Measurements from ENCODE around the gene EXD2. TPM values are rescaled to one million over a fixed set of nuclear protein-coding genes. Genes with fewer than 3 reads are reported as not detected.

EXD2 gene
- total and polyA plus RNA-seq, 8 donors = 3.4 to 25.4 (median 9.4) TPM

DNA sequence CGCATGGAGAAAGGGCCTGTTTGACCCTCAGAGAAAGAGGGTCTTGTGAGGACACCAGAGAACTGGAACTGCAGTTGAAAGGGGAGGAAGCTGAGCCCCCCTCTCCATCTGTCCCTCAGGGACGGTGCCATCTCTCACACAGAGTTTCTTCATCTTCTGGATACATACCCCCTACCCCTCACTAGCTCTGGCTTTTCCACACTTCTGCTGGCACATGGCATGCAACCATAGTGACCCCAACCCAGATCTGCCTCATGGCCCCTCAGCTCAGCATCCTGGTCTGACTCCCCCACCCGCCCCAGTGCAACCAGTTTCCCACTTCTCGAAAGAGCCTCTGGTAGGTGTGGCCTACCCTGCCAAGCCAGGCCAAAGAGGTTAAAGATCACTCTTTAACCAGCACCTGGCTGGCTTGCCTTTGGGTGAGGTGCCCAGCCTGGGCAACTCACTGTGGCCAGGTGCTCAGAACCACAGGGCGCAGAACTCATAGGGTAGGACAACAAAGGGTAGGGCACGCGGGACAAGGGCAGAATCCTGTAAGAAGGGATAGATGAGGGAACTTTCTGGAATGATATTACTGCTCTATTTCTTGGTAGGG is 94.5 kb downstream of the EXD2 start:
- Histone ChIP-seq H3K27me3 (no peaks in the 10 kb centered on the region), H3K4me3 (no peak overlapping the region), H3K4me1 (peaks cover 0 to 20% (median 17%) of the 10 kb centered on the region in 4 donors), H3K36me3 (no peaks in the 10 kb centered on the region), H3K9me3 (no peaks in the 10 kb centered on the region), H3K27ac (no peak overlapping the region)
- intact Hi-C loops (cut with DNase I; ENCODE audit: low total_unique reads) = no loop called here
- 73 to 81% (median 79%) methylated on average over 7 of the region's 7 CpGs for WGBS, 5 donors
- DNase-seq = no peak
- TF ChIP-seq, protein P1, sequence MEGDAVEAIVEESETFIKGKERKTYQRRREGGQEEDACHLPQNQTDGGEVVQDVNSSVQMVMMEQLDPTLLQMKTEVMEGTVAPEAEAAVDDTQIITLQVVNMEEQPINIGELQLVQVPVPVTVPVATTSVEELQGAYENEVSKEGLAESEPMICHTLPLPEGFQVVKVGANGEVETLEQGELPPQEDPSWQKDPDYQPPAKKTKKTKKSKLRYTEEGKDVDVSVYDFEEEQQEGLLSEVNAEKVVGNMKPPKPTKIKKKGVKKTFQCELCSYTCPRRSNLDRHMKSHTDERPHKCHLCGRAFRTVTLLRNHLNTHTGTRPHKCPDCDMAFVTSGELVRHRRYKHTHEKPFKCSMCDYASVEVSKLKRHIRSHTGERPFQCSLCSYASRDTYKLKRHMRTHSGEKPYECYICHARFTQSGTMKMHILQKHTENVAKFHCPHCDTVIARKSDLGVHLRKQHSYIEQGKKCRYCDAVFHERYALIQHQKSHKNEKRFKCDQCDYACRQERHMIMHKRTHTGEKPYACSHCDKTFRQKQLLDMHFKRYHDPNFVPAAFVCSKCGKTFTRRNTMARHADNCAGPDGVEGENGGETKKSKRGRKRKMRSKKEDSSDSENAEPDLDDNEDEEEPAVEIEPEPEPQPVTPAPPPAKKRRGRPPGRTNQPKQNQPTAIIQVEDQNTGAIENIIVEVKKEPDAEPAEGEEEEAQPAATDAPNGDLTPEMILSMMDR (IDR thresholded peaks at IDR 0.05) = no peak
- TF ChIP-seq POLR2AphosphoS5 (IDR thresholded peaks at IDR 0.05) = no peak
- no peak for TF ChIP-seq POLR2A (IDR thresholded peaks at IDR 0.05)
- TF ChIP-seq EP300 (IDR thresholded peaks at IDR 0.05) = no peak

DNA sequence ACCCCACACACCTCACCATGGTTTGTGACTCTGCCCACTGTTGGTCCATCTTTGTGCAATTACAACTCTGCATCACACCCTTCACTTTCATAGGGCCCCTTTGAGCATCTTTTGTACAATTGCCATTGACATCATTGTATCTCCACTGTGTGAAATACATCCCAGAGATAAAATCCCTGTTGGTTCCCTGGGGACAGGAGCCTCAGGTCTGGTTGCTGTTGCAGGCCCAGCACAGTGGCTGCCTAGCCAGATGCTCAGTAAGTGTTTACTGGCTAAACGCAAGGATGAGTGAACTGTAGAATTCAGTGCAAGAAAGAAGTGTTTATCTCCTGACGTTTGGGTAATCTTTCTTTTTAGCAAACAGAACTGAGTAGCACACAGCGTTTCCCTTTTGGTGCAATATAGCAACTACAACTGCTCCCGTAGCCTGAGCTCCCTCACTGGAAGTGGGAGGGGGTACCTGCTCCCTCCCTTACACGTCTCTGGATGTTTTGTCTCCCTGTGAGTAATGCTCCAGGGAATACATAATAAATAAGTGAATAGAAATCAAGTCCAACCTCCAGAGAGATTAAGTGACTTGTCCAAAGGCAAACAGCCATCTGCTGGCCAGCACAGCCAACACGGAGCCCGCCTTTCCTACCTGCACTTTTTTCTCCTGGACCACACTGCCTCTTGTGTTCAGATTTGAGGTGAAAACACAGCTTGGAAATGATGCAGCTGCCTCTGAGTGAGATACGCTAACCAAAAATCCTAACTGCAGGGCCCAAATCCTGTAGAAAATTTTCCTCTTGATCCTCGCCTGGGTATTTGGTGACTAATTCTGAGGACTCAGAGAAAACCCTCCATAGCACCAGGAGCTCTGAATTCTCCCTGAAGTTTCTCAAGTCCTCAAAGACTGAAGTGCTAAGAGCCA is 96.1 kb downstream of the EXD2 start:
- intact Hi-C loops (cut with DNase I; ENCODE audit: low total_unique reads) = no loop called here
- WGBS, 5 donors = 44 to 63% (median 55%) methylated on average over 9 of the region's 9 CpGs
- peak in 1 of 2 donors; percentile 51 for DNase-seq
- TF ChIP-seq EP300 (IDR thresholded peaks at IDR 0.05) = no peak
- TF ChIP-seq POLR2AphosphoS5 (IDR thresholded peaks at IDR 0.05) = no peak
- TF ChIP-seq POLR2A (IDR thresholded peaks at IDR 0.05) = no peak
- TF ChIP-seq, protein P1 (IDR thresholded peaks at IDR 0.05) = no peak
- Histone ChIP-seq H3K27ac (peak overlapping the region in 4 of 5 donors; percentile 44 to 65 (median 52)), H3K27me3 (no peaks in the 10 kb centered on the region), H3K4me1 (peaks cover 0 to 20% (median 17%) of the 10 kb centered on the region in 4 donors), H3K4me3 (no peak overlapping the region), H3K9me3 (no peaks in the 10 kb centered on the region), H3K36me3 (no peaks in the 10 kb centered on the region)

DNA sequence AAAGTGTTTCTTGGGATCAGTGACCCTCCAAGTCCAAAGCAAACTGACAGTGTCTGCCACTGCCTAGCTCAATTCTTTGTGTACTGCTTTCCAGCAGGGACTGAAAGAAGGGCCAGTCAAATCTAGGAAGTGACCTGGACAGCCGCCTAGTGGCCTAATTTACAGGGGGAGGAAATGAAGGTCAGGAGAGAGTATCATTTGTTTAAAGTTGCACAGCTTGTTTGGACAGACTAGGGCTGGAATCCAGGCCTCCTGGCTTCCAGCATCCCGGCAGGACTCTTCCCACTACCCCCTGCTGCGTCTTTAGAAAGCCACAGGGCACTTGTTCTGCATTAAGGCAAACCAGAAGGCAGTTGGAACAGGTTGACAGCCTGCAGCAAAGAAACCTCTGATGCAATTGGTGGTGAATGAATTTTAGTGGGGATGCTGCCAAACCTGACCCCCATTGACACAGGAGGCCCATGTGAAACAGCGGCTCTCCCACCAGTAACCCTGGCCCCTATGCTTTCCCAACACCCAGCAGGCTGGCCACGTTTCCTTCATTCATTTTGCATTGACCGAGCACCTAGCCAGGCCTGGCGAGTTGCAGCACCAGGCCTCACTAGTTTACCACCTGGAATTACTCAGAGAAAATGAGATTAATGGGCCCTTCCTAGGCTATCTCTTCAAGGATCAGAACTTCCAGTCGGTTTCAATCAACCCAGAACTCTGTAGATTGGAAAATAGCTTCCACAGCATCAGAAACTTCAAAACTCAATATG is 96.9 kb downstream of the EXD2 start:
- Histone ChIP-seq H3K27ac (peak overlapping the region in 4 of 5 donors; percentile 44 to 65 (median 52)), H3K9me3 (no peaks in the 10 kb centered on the region), H3K36me3 (no peaks in the 10 kb centered on the region), H3K4me3 (no peak overlapping the region), H3K4me1 (peaks cover 0 to 20% (median 17%) of the 10 kb centered on the region in 4 donors), H3K27me3 (no peaks in the 10 kb centered on the region)
- TF ChIP-seq EP300 (IDR thresholded peaks at IDR 0.05) = no peak
- no peak for TF ChIP-seq POLR2AphosphoS5 (IDR thresholded peaks at IDR 0.05)
- no peak for TF ChIP-seq POLR2A (IDR thresholded peaks at IDR 0.05)
- TF ChIP-seq, protein P1 (IDR thresholded peaks at IDR 0.05) = peak in 4 of 7 experiments; percentile 15 to 38 (median 34)
- intact Hi-C loops (cut with DNase I; ENCODE audit: low total_unique reads) = no loop called here
- DNase-seq = peak; percentile 33 to 49
- WGBS, 5 donors = 57 to 66% (median 63%) methylated on average over 8 of the region's 8 CpGs

All from stomach (tissue), 9 donors.